HPDE6-E6E7 (cell line): ENCODE data around the gene TMPRSS2.
"Not testable (repeated sequence)": the region's sequence is repeated elsewhere in the genome, so short reads cannot be mapped to it uniquely, and the experiment has no call there.

Source experiments
- DNase-seq: peaks from one replicate; pipeline ENCODE4 v3.0.0; 2011; ENCODE audit warnings: missing footprints; ENCODE audit errors: extremely low spot score

TMPRSS2 gene

DNA sequence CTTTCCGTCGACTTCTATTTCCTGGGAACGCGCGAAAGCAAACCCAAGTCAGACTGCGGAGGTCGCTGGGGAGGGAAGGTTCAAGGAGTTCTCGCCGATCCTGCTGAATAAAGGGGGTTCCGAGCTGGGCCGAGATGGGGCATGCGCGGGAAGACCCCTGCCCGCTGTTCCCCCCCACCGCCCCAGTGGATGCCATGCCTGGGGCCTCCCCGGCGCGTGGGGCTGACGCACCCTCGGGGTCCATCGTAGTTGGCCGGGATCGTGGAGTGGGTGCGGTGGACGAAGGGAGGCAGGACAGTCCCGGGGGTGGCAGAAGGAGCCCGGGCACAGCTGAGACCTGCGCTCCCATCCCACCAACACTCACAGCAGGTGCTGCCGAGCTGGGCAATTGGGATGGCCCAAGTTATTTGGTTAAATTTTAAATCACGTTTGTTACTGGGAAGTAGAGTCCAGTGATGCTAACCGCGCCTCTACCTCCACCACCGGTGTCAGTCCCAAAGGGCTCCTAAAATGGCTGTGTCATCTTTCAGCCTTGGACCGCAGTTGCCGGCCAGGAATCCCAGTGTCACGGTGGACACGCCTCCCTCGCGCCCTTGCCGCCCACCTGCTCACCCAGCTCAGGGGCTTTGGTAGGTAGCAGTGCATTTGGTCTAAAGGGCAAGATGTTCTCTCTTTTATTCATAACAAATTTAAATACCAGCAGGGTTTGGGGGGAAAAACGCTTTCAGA is 81.1 kb downstream of the TMPRSS2 start:
- DNase-seq: no peak

DNA sequence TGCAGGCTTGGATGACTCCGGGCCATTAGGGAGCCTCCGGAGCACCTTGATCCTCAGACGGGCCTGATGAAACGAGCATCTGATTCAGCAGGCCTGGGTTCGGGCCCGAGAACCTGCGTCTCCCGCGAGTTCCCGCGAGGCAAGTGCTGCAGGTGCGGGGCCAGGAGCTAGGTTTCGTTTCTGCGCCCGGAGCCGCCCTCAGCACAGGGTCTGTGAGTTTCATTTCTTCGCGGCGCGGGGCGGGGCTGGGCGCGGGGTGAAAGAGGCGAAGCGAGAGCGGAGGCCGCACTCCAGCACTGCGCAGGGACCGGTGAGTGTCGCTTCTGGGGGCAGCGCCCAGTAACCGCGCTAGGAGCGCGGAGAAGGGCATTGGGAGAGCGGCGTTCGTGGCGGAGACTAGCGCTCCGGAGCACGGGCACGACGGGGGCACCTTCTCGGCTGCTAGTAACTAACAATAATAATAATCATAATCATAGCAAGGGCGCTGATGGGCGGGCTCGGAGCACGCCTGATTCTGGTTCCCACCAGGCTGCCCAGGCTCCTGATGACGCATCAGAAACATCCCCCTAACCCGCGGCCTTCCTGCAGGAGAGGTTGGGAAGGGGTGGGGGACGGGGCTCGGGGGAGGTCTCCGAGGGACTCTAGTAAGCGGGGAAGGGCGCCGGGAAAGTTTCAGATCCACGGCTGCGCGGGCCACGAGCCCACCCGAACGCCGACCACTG is 81.8 kb downstream of the TMPRSS2 start, which contains the start of gene MX1:
Gene MX1, plus strand, starts transcription at position 286 of the 722 bp plus-strand sequence. CDS start 5,832 bp downstream, outside the sequence.
- DNase-seq: peak; percentile 89

DNA sequence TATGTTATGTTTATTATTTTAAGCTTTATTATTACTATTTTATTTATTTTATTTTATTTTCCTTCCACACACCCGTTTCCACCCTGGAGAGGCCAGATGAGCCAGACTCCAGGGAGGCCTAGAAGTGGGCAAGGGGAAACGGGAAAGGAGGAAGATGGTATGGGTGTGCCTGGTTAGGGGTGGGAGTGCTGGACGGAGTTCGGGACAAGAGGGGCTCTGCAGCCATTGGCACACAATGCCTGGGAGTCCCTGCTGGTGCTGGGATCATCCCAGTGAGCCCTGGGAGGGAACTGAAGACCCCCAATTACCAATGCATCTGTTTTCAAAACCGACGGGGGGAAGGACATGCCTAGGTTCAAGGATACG is 82.4 kb downstream of the TMPRSS2 start:
- DNase-seq: no peak

DNA sequence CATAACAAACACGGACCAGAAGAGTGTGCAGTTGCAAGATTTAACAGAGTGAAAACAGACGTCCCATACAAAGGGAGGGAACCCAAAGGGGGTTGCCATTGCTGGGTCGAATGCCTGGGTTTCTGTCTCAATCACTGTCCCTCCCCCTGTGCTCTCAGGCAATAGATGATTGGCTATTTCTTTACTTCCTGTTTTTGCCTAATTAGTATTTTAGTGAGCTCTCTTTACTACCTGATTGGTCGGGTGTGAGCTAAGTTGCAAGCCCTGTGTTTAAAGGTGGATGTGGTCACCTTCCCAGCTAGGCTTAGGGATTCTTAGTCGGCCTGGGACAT is 84.7 kb downstream of the TMPRSS2 start:
- DNase-seq: not testable (repeated sequence)

DNA sequence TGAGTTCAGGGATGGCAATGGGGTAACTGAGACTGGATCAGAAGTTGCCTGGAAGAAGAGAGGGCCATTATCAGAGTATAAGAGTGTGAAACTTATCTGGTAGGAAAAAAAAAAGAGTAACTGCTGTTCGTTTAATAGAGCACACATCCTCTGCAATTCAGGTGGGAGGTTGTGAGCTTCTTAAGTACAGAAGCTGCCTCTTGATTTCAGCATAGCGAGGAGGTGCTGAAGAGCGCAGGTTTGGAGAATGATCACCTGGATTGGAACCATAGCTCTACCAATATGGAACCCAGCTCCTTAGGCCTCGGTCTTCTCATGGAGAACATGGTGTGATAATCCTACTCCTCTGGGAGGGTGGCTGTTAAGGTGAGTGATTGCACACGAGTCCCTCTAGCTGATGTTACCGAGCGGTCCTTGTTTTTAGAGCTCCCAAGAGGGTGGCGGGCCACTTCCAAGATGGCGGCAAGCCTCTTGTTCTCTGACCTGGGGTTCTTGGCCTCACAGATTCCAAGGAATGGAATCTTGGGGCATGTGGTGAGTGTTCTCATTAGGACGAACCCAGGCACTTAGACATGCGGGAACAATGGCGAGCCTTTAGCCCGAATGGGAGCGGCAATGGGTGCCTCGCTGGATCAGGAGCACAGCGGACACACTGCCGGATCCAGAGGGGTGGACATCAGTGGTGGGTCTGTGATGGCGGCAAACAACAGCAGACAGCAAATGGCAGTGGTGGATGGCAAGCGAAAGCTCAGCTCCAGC is 85.2 kb downstream of the TMPRSS2 start:
- DNase-seq: no peak

DNA sequence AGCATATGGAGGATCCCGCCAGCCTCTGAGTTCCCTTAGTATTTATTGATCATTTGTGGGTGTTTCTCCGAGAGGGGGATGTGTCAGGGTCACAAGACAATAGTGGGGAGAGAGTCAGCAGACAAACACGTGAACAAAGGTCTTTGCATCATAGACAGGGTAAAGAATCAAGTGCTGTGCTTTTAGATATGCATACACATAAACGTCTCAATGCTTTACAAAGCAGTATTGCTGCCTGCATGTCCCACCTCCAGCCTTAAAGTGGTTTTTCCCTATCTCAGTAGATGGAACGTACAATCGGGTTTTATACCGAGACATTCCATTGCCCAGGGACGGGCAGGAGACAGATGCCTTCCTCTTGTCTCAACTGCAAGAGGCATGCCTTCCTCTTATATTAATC is 87.0 kb downstream of the TMPRSS2 start:
- not testable (repeated sequence) for DNase-seq

DNA sequence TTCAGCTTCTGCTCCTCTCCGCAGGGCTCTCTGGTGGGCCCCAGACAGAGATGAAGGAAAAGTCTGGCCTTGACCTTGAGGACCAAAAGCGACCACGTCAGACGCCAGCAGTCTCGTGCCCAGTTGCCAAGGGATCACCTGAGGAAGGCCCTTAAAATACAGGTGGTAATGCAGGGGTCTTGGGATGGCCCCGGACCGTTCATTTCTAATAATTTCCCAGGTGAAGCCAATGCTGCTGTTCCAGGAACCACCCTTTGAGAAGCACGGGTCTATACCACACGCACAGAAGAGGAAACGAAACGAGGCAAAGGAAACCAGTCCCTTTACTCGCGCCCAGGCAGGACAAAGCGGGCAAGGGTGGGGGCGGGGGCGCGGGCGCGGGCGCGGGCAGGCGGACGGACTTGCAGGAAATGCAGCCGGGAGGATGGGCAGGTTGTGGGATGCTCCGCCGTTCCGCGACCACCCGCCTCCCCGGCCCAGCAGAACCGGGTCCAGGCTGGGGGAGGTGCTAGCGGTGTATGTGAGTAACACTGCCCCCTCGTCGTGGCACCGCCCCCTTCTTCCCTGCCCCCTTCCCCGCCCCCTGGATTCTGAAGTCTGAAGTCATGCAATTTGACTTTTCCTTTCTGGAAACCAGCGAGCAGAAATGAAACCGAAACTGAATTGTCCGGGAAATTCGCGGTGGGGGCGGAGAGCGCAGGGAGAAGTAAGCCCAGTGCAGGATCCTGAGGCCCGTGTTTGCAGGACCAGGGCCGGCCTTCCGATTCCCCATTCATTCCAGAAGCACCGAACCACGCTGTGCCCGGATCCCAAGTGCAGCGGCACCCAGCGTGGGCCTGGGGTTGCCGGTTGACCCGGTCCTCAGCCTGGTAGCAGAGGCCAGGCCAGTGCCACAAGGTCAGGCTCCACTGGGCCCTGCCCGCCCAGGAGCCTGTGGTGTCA is 87.8 kb downstream of the TMPRSS2 start:
- DNase-seq: peak; percentile 75

DNA sequence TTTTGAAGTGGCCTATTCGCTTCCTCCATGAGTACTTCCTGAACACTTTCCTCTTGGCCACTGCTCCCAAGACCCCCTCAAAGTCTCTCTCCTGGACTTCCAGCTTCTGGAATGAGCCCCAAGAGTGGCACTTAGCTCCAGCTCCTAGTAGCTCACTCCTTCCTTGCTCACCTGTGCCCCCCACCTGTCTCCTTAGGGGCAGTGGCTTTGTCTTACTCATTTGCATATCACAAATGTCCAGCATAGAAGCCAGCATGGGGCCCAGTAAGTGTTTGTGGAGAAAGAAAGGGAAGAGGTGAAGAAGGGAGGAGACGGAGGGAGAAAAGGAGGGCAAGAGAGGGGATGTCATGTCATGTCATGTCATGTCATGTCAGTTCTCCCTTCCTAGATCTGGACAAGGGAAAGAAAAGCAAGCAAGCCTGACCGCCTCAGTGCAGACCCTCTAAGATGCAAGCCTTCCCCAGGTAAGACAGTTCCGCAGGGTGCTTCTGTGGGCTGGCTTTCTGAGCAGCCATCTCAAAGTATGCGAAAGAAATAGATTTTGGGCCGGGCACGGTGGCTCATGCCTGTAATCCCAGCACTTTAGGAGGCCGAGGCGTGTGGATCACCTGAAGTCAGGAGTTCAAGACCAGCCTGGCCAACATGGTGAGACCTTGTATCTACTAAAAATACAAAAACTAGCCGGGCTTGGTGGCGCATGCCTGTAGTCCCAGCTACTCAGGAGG is 88.8 kb downstream of the TMPRSS2 start:
- DNase-seq: no peak

DNA sequence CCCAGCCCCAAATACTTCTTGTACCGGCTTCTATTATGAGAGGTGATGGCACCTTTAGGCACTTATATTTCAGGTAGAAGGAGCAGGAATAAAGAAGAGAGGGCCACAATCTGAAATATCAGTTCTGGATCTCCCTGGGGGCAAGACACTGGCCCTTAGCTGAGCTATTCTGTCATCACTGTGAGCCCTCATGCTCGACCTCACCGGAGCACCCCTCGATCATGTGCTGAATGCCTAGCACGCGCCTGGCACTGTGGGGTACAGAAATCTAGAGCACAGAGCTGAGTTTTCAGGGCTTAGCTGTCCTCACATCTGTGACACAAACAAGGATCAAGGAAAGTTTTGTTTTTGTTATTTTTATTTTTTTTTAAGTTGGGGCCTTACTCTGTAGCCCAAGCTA is 89.6 kb downstream of the TMPRSS2 start:
- no peak for DNase-seq

DNA sequence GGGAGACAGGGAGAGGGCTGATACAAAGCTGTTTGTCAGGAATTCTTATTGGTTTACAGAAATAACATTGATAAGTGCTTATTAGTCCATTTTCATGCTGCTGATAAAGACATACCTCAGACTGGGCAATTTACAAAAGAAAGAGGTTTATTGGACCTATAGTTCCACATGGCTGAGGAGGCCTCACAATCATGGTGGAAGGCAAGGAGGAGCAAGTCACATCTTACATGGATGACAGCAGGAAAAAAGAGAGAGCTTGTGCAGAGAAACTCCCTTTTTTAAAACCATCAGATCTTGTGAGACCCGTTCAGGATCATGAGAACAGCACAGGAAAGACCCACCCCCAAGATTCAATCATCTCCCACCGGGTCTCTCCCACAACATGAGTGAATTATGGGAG is 90.5 kb downstream of the TMPRSS2 start:
- DNase-seq: not testable (repeated sequence)
